ENCODE data around the gene CRBN. TPM values are rescaled to one million over a fixed set of nuclear protein-coding genes. Genes with fewer than 3 reads are reported as not detected.

Gene CRBN
- total and polyA plus RNA-seq, 9 of the 15 experiments (the other 6 are each of a cell fraction or from before 2014, with no cell fraction given): 40.8 to 331 (median 57.4) TPM

DNA sequence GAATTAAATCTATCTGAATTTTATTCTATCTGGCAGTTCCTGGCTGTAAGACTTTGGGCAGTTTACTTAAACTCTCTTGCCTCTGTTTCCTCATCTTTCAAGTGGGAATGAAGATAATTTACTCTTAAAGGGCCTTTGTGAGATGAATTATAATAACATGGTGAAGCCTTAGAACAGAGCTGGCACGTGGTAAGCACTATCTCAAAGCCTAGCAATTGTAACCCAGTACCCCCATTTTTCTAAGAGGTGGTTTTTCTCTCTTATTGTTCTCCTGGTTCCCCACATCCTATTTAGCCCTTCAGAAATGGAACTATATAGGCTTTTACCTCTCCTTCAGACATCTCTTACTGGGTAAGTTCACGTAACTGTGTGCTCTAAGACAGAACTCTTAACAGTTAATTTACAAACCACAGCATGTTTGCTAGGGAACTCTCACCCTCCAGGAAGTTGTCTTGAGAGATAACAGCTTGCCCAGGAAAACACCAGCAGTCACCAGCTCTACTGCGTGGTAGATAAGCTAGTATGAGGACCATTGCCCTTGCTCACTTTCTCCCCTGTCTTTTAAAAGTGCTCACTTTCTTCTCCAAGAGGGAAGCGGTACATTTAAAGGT, 12.3 kb upstream of the CRBN start (continued):
- TF ChIP-seq FOXP1 (CRISPR knock-in tag; IDR thresholded peaks at IDR 0.05) (no peak), POLR3G (IDR thresholded peaks at IDR 0.05; ENCODE audit: extremely low read depth, insufficient read length, insufficient replicate concordance) (no peak), ARNT (IDR thresholded peaks at IDR 0.05) (no peak), ZNF174 (CRISPR knock-in tag; IDR thresholded peaks at IDR 0.05) (no peak), ZNF696 (CRISPR knock-in tag; conservative IDR thresholded peaks at IDR 0.05) (no peak), SETDB1 (IDR thresholded peaks at IDR 0.05; ENCODE audit: low read length) (no peak), NR2C1 (IDR thresholded peaks at IDR 0.05) (no peak), NR2C1 (tag; IDR thresholded peaks at IDR 0.05) (no peak; the same call in 1 of the 2 replicates), FOSL1 (tag; conservative IDR thresholded peaks at IDR 0.05) (0 out of 2 replicates have a peak, but pooled peaks have one; percentile 34), BCL6 (CRISPR knock-in tag; IDR thresholded peaks at IDR 0.05) (no peak), NBN (IDR thresholded peaks at IDR 0.05; ENCODE audit: low read depth) (no peak), KLF16 (IDR thresholded peaks at IDR 0.05) (peak; percentile 44; the same call in 1 of the 2 replicates), FOXK1 (CRISPR knock-in tag; IDR thresholded peaks at IDR 0.05; ENCODE audit: borderline replicate concordance) (no peak), ZNF584 (CRISPR knock-in tag; IDR thresholded peaks at IDR 0.05; ENCODE audit: low read depth) (no peak), SMARCA4 (IDR thresholded peaks at IDR 0.05) (peak; percentile 81), NFXL1 (CRISPR knock-in tag; IDR thresholded peaks at IDR 0.05) (no peak), XRCC5 (IDR thresholded peaks at IDR 0.05; ENCODE audit: low read depth, low read length) (no peak), MYC (IDR thresholded peaks at IDR 0.05; ENCODE audit: low read depth, low read length) (no peak), MYC (CRISPR knock-in tag; IDR thresholded peaks at IDR 0.05; ENCODE audit: borderline replicate concordance, low read depth) (no peak), KAT7 (CRISPR knock-in tag; IDR thresholded peaks at IDR 0.05; ENCODE audit: borderline replicate concordance) (no peak), JUN (IDR thresholded peaks at IDR 0.05; ENCODE audit: borderline replicate concordance, low read depth, low read length) (no peak), JUN (CRISPR knock-in tag; IDR thresholded peaks at IDR 0.05; ENCODE audit: borderline replicate concordance) (no peak), EP400 (IDR thresholded peaks at IDR 0.05) (peak; percentile 46), U2AF2 (optimal IDR thresholded peaks at IDR 0.05; ENCODE audit: low read depth, low read length) (no peak), TRIM24 (IDR thresholded peaks at IDR 0.05) (0 out of 4 replicates have a peak, but pooled peaks of 1 of the 2 experiments have one; percentile 30), POLR2AphosphoS5 (IDR thresholded peaks at IDR 0.05; ENCODE audit: control insufficient read depth, insufficient read depth, low read depth, low read length) (peak; percentile 49; the same call in 1 of the 2 replicates)
- TF ChIP-seq, protein P1, sequence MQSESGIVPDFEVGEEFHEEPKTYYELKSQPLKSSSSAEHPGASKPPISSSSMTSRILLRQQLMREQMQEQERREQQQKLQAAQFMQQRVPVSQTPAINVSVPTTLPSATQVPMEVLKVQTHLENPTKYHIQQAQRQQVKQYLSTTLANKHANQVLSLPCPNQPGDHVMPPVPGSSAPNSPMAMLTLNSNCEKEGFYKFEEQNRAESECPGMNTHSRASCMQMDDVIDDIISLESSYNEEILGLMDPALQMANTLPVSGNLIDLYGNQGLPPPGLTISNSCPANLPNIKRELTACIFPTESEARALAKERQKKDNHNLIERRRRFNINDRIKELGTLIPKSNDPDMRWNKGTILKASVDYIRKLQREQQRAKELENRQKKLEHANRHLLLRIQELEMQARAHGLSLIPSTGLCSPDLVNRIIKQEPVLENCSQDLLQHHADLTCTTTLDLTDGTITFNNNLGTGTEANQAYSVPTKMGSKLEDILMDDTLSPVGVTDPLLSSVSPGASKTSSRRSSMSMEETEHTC (IDR thresholded peaks at IDR 0.05): no peak
- TF ChIP-seq, protein P2, sequence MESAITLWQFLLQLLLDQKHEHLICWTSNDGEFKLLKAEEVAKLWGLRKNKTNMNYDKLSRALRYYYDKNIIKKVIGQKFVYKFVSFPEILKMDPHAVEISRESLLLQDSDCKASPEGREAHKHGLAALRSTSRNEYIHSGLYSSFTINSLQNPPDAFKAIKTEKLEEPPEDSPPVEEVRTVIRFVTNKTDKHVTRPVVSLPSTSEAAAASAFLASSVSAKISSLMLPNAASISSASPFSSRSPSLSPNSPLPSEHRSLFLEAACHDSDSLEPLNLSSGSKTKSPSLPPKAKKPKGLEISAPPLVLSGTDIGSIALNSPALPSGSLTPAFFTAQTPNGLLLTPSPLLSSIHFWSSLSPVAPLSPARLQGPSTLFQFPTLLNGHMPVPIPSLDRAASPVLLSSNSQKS (CRISPR knock-in tag; IDR thresholded peaks at IDR 0.05): no peak
- TF ChIP-seq, protein P3, sequence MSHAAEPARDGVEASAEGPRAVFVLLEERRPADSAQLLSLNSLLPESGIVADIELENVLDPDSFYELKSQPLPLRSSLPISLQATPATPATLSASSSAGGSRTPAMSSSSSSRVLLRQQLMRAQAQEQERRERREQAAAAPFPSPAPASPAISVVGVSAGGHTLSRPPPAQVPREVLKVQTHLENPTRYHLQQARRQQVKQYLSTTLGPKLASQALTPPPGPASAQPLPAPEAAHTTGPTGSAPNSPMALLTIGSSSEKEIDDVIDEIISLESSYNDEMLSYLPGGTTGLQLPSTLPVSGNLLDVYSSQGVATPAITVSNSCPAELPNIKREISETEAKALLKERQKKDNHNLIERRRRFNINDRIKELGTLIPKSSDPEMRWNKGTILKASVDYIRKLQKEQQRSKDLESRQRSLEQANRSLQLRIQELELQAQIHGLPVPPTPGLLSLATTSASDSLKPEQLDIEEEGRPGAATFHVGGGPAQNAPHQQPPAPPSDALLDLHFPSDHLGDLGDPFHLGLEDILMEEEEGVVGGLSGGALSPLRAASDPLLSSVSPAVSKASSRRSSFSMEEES (CRISPR knock-in tag; IDR thresholded peaks at IDR 0.05): no peak

All from K562 (cell line).